IMR-90 (cell line): Measurements from ENCODE around the gene MRC2. TPM values are rescaled to one million over a fixed set of nuclear protein-coding genes. Genes with fewer than 3 reads are reported as not detected.
A peak's percentile ranks its signal among the peaks of the same experiment; 100 is the strongest.

ENCODE experiments used
- ATAC-seq: fragments of 200-7000 bp; cut with Tn5 transposase; 2 replicates; pipeline ENCODE4 v1.9.1; 2020; ENCODE audit warnings: low read depth, mild to moderate bottlenecking, moderate library complexity
- BruUV-seq: library from RNA; stranded (reverse); fragments of 400-500 nt; replicated peaks from 2 replicates; lab custom pipeline; 2021; lab: Mats Ljungman, UMichigan
- CTCF ChIA-PET: fragments of 300-600 bp; formaldehyde crosslinking; extraction: SDS; loops from one replicate; lab custom pipeline; 2021; ENCODE audit warnings: antibody characterized with exemption; lab: Yijun Ruan, JAX
- POLR2A ChIA-PET: fragments of 300-600 bp; sonication (Branson Sonifier 250); formaldehyde crosslinking; loops from one replicate; lab custom pipeline; 2022; ENCODE audit warnings: antibody characterized with exemption; ENCODE audit not compliant: unreplicated experiment; lab: Charles Lee
- DNase-seq: peaks from one replicate; pipeline ENCODE4 v3.0.0; 2013
- H2AFZ ChIP-seq: replicated peaks from 2 replicates; pipeline ENCODE3; 2013; ENCODE audit warnings: low read length, mild to moderate bottlenecking; ENCODE audit not compliant: poor library complexity
- H2AK5ac ChIP-seq: 2 replicates; pipeline ENCODE4 v1.6.1; 2013; ENCODE audit warnings: low read depth, low read length, inconsistent platforms
- H2AK9ac ChIP-seq: replicated peaks from 2 replicates; pipeline ENCODE3; 2013; ENCODE audit warnings: mild to moderate bottlenecking, low read depth, low read length, moderate library complexity; ENCODE audit not compliant: poor library complexity
- H2BK120ac ChIP-seq: 2 replicates; pipeline ENCODE4 v1.6.1; 2013; ENCODE audit warnings: low read depth, low read length, inconsistent platforms
- H2BK15ac ChIP-seq: 3 replicates; pipeline ENCODE4 v1.6.1; 2013; ENCODE audit warnings: low read depth, low read length, inconsistent platforms
- H2BK20ac ChIP-seq: 2 replicates; pipeline ENCODE4 v1.6.1; 2013; ENCODE audit warnings: low read depth, mild to moderate bottlenecking, inconsistent platforms, low read length, moderate library complexity
- H2BK5ac ChIP-seq: 2 replicates; pipeline ENCODE4 v1.6.1; 2013; ENCODE audit warnings: mild to moderate bottlenecking, low read depth, low read length, inconsistent platforms; ENCODE audit not compliant: poor library complexity, severe bottlenecking
- H3K14ac ChIP-seq: replicated peaks from 2 replicates; pipeline ENCODE4 v1.6.1; 2013; ENCODE audit warnings: low read depth, low read length, inconsistent platforms
- H3K18ac ChIP-seq: 2 replicates; pipeline ENCODE4 v1.6.1; 2013; ENCODE audit warnings: low read depth, low read length, control low read depth
- H3K23ac ChIP-seq: 2 replicates; pipeline ENCODE4 v1.6.1; 2013; ENCODE audit warnings: low read depth, low read length, inconsistent platforms
- H3K27ac ChIP-seq: 2 replicates; pipeline ENCODE4 v1.5.1; 2013; ENCODE audit warnings: mild to moderate bottlenecking, control low read depth, low read length; ENCODE audit not compliant: insufficient read depth
- H3K27me3 ChIP-seq: 2 replicates; pipeline ENCODE4 v1.6.1; 2013; ENCODE audit warnings: low read length; ENCODE audit not compliant: control insufficient read depth, insufficient read depth
- H3K36me3 ChIP-seq: 2 replicates; pipeline ENCODE4 v1.6.1; 2013; ENCODE audit warnings: low read length, mixed read lengths; ENCODE audit not compliant: control insufficient read depth, insufficient read depth
- H3K4ac ChIP-seq: 2 replicates; pipeline ENCODE4 v1.6.1; 2013; ENCODE audit warnings: low read depth, low read length, inconsistent platforms
- H3K4me1 ChIP-seq: 2 replicates; pipeline ENCODE4 v1.6.1; 2013; ENCODE audit warnings: low read length, mixed read lengths; ENCODE audit not compliant: control insufficient read depth, insufficient read depth
- H3K4me2 ChIP-seq: 2 replicates; pipeline ENCODE4 v1.6.1; 2013; ENCODE audit warnings: low read depth, mild to moderate bottlenecking, control low read depth, low read length, moderate library complexity
- H3K4me3 ChIP-seq: 2 replicates; pipeline ENCODE4 v1.5.1; 2013; ENCODE audit warnings: low read depth, mild to moderate bottlenecking, control low read depth, low read length, moderate library complexity; ENCODE audit not compliant: insufficient read depth
- H3K56ac ChIP-seq: 2 replicates; pipeline ENCODE4 v1.6.1; 2013; ENCODE audit warnings: low read length, inconsistent platforms; ENCODE audit not compliant: insufficient read depth; ENCODE audit errors: extremely low read depth
- H3K79me1 ChIP-seq, 2 experiments: 2 replicates each; pipeline ENCODE4 v1.6.1; 2013; ENCODE audit warnings: low read length in 2 of 2, inconsistent platforms in 1 of 2, low read depth in 1 of 2
- H3K9ac ChIP-seq: 2 replicates; pipeline ENCODE4 v1.6.1; 2013; ENCODE audit warnings: low read depth, low read length, control low read depth
- H3K9me1 ChIP-seq: 2 replicates; pipeline ENCODE4 v1.6.1; 2013; ENCODE audit warnings: low read length, inconsistent platforms; ENCODE audit not compliant: insufficient read depth
- H3K9me3 ChIP-seq: 2 replicates; pipeline ENCODE4 v1.6.1; 2013; ENCODE audit warnings: low read length; ENCODE audit not compliant: control insufficient read depth, insufficient read depth
- H4K20me1 ChIP-seq: 2 replicates; pipeline ENCODE4 v1.6.1; 2013; ENCODE audit warnings: low read length, inconsistent platforms; ENCODE audit not compliant: insufficient read depth
- H4K5ac ChIP-seq: 2 replicates; pipeline ENCODE4 v1.6.1; 2013; ENCODE audit warnings: mild to moderate bottlenecking, low read depth, low read length, control low read depth
- H4K8ac ChIP-seq, 2 experiments: 2 replicates each; pipeline ENCODE4 v1.6.1; 2013; ENCODE audit warnings: low read depth in 2 of 2, low read length in 2 of 2, control low read depth in 1 of 2, inconsistent platforms in 1 of 2
- H4K91ac ChIP-seq: 2 replicates; pipeline ENCODE4 v1.6.1; 2013; ENCODE audit warnings: low read depth, low read length, inconsistent platforms; ENCODE audit not compliant: insufficient read depth
- ELK1 ChIP-seq: fragments of 150-350 bp; IDR thresholded peaks from 2 replicates; pipeline ENCODE4 v1.6.1; 2016; ENCODE audit warnings: low read depth, mild to moderate bottlenecking, low read length, moderate library complexity, borderline replicate concordance
- FOS ChIP-seq: fragments of 150-350 bp; IDR thresholded peaks from 2 replicates; pipeline ENCODE4 v1.6.1; 2016; ENCODE audit warnings: low read depth, low read length
- MAFK ChIP-seq: IDR thresholded peaks from 2 replicates; pipeline ENCODE4 v1.6.1; 2012; ENCODE audit warnings: low read depth, low read length, improper control_type of control experiment
- MXI1 ChIP-seq: IDR thresholded peaks from 2 replicates; pipeline ENCODE4 v1.6.1; 2012; ENCODE audit warnings: low read depth, mild to moderate bottlenecking, low read length, moderate library complexity, borderline replicate concordance
- POLR2A ChIP-seq: IDR thresholded peaks from 2 replicates; pipeline ENCODE4 v1.6.1; 2012; ENCODE audit warnings: mild to moderate bottlenecking, low read depth, low read length
- RAD21 ChIP-seq: IDR thresholded peaks from 2 replicates; pipeline ENCODE4 v1.6.1; 2012; ENCODE audit warnings: low read length, improper control_type of control experiment
- RCOR1 ChIP-seq: IDR thresholded peaks from 2 replicates; pipeline ENCODE4 v1.6.1; 2012; ENCODE audit warnings: mild to moderate bottlenecking, low read length, improper control_type of control experiment; ENCODE audit not compliant: insufficient replicate concordance
- SMC3 ChIP-seq: fragments of 150-350 bp; IDR thresholded peaks from 2 replicates; pipeline ENCODE4 v1.6.1; 2016; ENCODE audit warnings: low read depth, mild to moderate bottlenecking, antibody characterized with exemption, low read length, moderate library complexity
- USF2 ChIP-seq: fragments of 150-350 bp; IDR thresholded peaks from 2 replicates; pipeline ENCODE4 v1.6.1; 2017; ENCODE audit warnings: mild to moderate bottlenecking, antibody characterized with exemption, low read length, low read depth
- WGBS, 2 experiments: methylation state at CpG; one replicate each; pipeline versions ENCODE4 v1.1.5 to v1.1.7; 2013; ENCODE audit warnings: missing lambda C conversion rate in 2 of 2; ENCODE audit not compliant: insufficient read length in 1 of 2; ENCODE audit errors: extremely low coverage in 2 of 2; 5-methylcytosine and 5-hydroxymethylcytosine counted together
- dilution Hi-C: fragments of 300-500 bp; cut with HindIII; formaldehyde crosslinking; loops from one replicate; pipeline ENCODE4 v1.14.3; 2018; ENCODE audit warnings: low sequenced_read_pairs; ENCODE audit not compliant: unreplicated experiment
- in situ Hi-C: fragments of 300-500 bp; cut with MboI; formaldehyde crosslinking; loops from 3 replicates; pipeline ENCODE4 v1.14.3; 2019; ENCODE audit warnings: low sequenced_read_pairs, inconsistent platforms, mixed read lengths
- intact Hi-C: fragments of 100-400 bp; cut with micrococcal nuclease; formaldehyde crosslinking; loops from 2 replicates; pipeline ENCODE4 v1.10.0; 2022
- polyA plus RNA-seq, 3 experiments: library from polyadenylated mRNA; depleted of rRNA; stranded (reverse); fragments of >200 nt; gene quantifications; 2 replicates each; pipeline ENCODE4 v1.2.3, GENCODE V29; 2012; ENCODE audit warnings: low replicate concordance in 1 of 3
- total RNA-seq: library from RNA; depleted of rRNA; stranded (reverse); fragments of >200 nt; gene quantifications from 2 replicates; pipeline ENCODE4 v1.2.3, GENCODE V29; 2012

Gene MRC2
- total and polyA plus RNA-seq, 2 of the 4 experiments (the other 2 are of a cell fraction), result 39.3 to 137 TPM

- CTCF ChIA-PET, result no interaction called here
Measured at GRCh38 chr17:62696256-62696655, 68.8 kb downstream of the MRC2 start.

More at GRCh38 chr17:62696256-62696655, 68.8 kb downstream of the MRC2 start:
- Histone ChIP-seq H3K4me3 (no peak overlapping the region), H3K36me3 (peaks cover 17% of the 10 kb centered on the region), H3K9me1 (peaks cover 12% of the 10 kb centered on the region; the same call in 1 of the 2 replicates), H3K56ac (no peak overlapping the region), H2BK15ac (no peak overlapping the region), H3K9me3 (no peaks in the 10 kb centered on the region), H2AFZ (no peak overlapping the region), H4K8ac (no peak overlapping the region), H3K4ac (no peak overlapping the region), H2AK5ac (peak overlapping the region; percentile 36; the same call in 1 of the 2 replicates), H3K4me2 (no peak overlapping the region), H2BK20ac (no peak overlapping the region), H4K5ac (no peak overlapping the region), H4K20me1 (0 out of 2 replicates have a peak, but pooled peaks cover 4% of the 10 kb centered on the region), H3K18ac (no peak overlapping the region), H3K27ac (no peak overlapping the region), H3K79me1 (peaks cover 0 to 12% of the 10 kb centered on the region in 2 experiments; a peak in 1 of 4 replicates), H2BK5ac (no peak overlapping the region), H3K14ac (no peak overlapping the region), H2AK9ac (no peak overlapping the region), H3K9ac (no peak overlapping the region), H3K4me1 (peaks cover 6% of the 10 kb centered on the region; the same call in 1 of the 2 replicates), H2BK120ac (no peak overlapping the region), H3K23ac (no peak overlapping the region), H3K27me3 (no peaks in the 10 kb centered on the region), H4K91ac (no peak overlapping the region)
- intact Hi-C loops (no loop called here), in situ Hi-C loops (loop anchor here (10.0 kb wide), 1 partner anchor 699 kb away; no protein-coding TSS in a partner anchor), dilution Hi-C loops (no loop called here)
- TF ChIP-seq FOS, result no peak
- no peak for TF ChIP-seq RAD21
- no peak for TF ChIP-seq ELK1
- no peak for TF ChIP-seq POLR2A
- no peak for TF ChIP-seq MXI1
- TF ChIP-seq MAFK, result no peak
- no peak for TF ChIP-seq SMC3
- TF ChIP-seq RCOR1, result no peak
- no peak for TF ChIP-seq USF2
- WGBS, 2 experiments, result 89% methylated on average over 7 of the region's 10 CpGs; no CpG with 5 or more reads in 1 of the 2 experiments
- ATAC-seq, result no peak
- DNase-seq, result no peak
- POLR2A ChIA-PET, result no interaction called here
- no TSS peak for BruUV-seq
